Activated CD4-positive, alpha-beta T cell treated with anti-CD3 and anti-CD28 coated beads, Interleukin-2, amount 50 U/mL, for 16 hours (primary cell): ENCODE results near the gene MTFMT.

Experiments
- DNase-seq: peaks from one replicate; pipeline ENCODE4 v3.0.0-alpha.2; 2020

Gene MTFMT

DNA sequence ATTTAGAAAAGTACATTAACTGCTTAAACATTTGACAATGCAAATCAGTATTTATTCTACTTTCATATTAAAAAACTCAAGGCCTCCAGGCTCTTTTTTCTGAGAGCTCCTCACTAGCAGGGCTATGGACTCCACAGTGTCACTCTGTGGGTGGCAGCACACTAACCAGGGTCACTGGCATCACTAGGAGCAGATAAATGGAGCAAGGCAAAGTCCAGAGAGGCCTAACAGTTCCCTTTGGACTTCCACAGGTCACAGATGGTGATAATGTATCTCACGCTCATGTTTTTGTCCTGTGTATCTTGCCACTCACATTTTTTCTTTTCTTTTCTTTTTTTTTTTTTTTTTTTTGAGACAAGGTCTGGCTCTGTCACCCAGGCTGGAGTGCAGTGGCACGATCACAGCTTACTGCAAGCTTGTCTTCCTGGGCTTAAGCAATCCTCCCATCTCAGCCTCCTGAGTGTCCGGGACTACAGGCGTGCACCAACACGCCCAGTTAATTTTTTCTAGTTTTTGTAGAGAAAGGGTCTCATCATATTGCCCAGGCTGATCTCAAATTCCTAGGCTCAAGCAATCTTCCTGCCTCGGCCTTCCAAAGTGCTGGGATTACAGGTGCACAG lies 47.5 kb downstream of the MTFMT start:
- DNase-seq = no peak

- no peak for DNase-seq
Observed at GRCh38 chr15:64979252-64979710, 50.2 kb downstream of the MTFMT start.

DNA sequence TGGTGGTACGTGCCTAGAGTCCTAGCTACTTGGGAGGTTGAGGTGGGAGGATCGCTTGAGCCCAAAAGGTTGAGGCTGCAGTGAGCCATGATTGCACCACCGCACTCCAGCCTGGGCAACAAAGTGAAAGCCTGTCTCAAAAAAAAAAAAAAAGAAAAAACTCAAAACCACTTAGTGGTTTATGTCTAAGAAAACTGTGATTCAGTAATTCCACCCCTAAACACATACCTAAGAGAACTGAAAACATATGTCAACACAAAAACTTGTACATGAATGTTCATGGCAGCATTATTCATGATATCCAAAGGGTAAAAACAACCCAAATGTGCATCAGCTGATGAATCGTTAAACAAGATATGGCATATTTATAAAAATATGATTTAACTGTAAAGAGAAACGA lies 54.0 kb downstream of the MTFMT start:
- no peak for DNase-seq

GRCh38 chr15:64970698-64971097 lies 58.7 kb downstream of the MTFMT start:
- no peak for DNase-seq

DNA sequence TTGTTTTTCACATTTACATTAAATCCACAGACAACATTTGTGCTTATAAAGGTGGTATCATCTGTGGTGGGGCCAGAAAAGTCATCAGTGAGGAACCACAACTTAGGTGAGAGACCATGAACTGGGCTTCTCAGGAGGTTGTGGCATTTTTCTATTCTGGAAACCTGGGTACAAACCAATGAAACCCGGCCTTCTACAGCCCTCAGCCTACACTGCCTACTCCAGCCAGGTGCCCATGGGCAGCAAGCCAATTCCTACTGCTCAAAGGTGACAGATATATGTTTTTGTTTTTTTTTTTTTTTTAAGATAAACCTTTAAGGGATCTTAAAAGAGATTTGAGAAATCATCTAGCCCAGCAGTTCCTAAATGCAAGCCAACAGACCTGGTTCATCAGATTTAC lies 60.0 kb downstream of the MTFMT start:
- no peak for DNase-seq

DNA sequence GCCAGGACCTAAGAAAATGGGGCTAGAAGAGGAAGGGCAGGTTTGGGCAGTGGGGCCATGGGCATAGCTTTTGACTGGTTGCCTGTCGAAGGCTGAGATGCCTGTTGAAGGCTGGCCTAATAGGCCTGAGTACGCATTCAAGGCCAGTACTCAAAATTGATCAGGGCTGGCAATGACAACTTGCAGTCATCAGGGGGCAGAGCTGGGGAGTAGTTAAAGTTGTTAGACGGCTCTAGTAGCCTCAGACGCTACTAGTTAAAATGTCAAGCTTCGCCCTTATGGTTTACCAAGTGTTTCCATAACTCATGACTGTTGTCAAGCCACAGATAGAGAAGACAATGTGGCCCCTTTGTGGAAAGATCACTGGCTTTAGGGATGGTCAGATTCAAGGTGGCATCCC lies 68.4 kb downstream of the MTFMT start:
- DNase-seq = no peak

- DNase-seq = no peak
Observed at GRCh38 chr15:64960153-64960552, 69.3 kb downstream of the MTFMT start.

- no peak for DNase-seq
Observed at GRCh38 chr15:64959128-64959527, 70.3 kb downstream of the MTFMT start.

- no peak for DNase-seq
Observed at GRCh38 chr15:64954395-64954794, 75.0 kb downstream of the MTFMT start.

GRCh38 chr15:64951777-64952418 lies 77.5 kb downstream of the MTFMT start:
- DNase-seq = no peak
